Measurements from ENCODE around the gene CHMP2B. TPM values are rescaled to one million over a fixed set of nuclear protein-coding genes. Genes with fewer than 3 reads are reported as not detected.

CHMP2B gene
- total and polyA plus RNA-seq, 4 donors = 29.7 to 51.3 (median 45.9) TPM

DNA sequence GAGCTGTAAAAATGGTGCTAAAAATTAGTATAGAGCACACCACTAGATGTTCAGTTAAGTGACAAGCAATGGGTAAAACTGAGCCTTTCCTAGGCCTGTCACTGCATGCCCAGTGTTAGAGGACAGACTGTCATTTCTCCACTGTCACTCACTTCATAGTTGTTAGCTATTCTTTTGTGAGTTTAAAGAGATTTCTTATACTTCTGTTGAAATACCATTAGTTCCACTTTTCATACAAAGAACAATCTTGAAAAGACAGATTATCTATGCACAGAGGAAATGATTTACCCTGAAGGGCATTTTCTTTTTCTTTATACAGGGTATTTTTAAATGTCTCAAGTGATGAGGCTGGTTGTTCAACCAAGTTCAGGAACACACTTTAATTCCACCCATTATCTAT is 28.3 kb upstream of the CHMP2B start:
- DNase-seq (no peak), ATAC-seq (ENCODE audit: low FRiP score) (no peak)
- Histone ChIP-seq H3K4me1 (ENCODE audit: control insufficient read depth in 1 of 2, insufficient read depth in 2 of 2, low read length in 2 of 2) (no peaks in the 10 kb centered on the region), H3K27me3 (ENCODE audit: control insufficient read depth in 1 of 2, insufficient read depth in 2 of 2, low read length in 1 of 2) (no peaks in the 10 kb centered on the region), H3K27ac (ENCODE audit: low read depth in 1 of 2, low read length in 2 of 2) (no peak overlapping the region), H3K4me3 (ENCODE audit: low read length in 2 of 2) (no peak overlapping the region), H3K36me3 (ENCODE audit: control insufficient read depth in 1 of 2, insufficient read depth in 2 of 2, low read length in 1 of 2) (no peaks in the 10 kb centered on the region), H3K9me3 (ENCODE audit: control insufficient read depth, low read length) (no peaks in the 10 kb centered on the region)
- intact Hi-C loops (cut with DNase I) = no loop called here

DNA sequence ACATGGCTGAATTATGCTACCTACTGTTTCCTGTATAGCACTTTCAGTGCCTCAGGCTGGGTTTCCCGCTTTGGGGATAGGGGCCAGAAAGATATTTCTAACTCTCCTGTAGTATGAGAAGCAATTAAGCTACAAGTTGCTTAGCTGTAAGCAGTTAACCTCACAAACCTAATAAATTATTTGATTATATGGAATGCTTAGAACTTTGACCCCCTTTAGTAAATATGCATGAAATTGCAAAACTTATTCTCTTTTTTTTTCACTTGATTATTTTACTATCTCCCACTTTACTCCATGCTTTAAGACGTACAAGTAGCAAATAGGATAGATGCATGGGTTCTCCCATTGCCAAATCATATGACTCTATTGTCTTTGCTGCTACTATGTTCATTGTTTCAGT is 27.5 kb upstream of the CHMP2B start:
- no peak overlapping the region for H3K27ac ChIP-seq (ENCODE audit: low read depth in 1 of 2, low read length in 2 of 2)
- H3K4me1 ChIP-seq (ENCODE audit: control insufficient read depth in 1 of 2, insufficient read depth in 2 of 2, low read length in 2 of 2) = no peaks in the 10 kb centered on the region
- intact Hi-C loops (cut with DNase I) = no loop called here
- WGBS, 2 donors = 80 to 85% methylated on average over 2 of the region's 2 CpGs
- no peaks in the 10 kb centered on the region for H3K27me3 ChIP-seq (ENCODE audit: control insufficient read depth in 1 of 2, insufficient read depth in 2 of 2, low read length in 1 of 2)
- no peaks in the 10 kb centered on the region for H3K9me3 ChIP-seq (ENCODE audit: control insufficient read depth, low read length)
- no peak overlapping the region for H3K4me3 ChIP-seq (ENCODE audit: low read length in 2 of 2)
- no peaks in the 10 kb centered on the region for H3K36me3 ChIP-seq (ENCODE audit: control insufficient read depth in 1 of 2, insufficient read depth in 2 of 2, low read length in 1 of 2)
- ATAC-seq (ENCODE audit: low FRiP score) = no peak
- DNase-seq = no peak

DNA sequence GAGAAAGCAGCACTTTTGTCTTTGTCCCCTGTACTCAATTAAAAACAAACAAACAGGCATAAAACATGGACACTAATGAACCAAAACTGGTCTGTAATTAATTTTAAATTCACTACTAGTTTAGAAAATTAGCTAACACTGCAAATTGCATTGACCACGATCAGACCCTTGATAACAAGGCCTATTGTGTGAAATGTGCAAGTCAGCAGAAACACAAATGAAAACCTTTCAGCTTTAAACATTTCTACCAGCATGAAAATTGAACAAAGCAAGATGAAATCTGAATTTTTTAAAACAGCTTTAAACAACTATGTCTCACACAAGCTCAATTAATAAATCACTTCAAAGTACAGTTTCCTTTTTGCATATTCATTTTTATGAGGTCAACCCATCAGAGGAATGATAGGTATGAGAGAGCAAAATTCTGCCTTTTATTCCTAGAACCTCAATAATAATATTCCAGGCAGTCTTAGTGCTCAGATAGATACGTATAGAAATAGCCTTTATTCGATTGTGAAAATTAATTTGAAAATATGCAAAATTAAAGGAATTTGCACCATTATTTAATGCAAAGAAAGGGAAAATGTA is 27.0 kb upstream of the CHMP2B start:
- Histone ChIP-seq H3K4me3 (ENCODE audit: low read length in 2 of 2) (no peak overlapping the region), H3K27me3 (ENCODE audit: control insufficient read depth in 1 of 2, insufficient read depth in 2 of 2, low read length in 1 of 2) (no peaks in the 10 kb centered on the region), H3K4me1 (ENCODE audit: control insufficient read depth in 1 of 2, insufficient read depth in 2 of 2, low read length in 2 of 2) (no peaks in the 10 kb centered on the region), H3K36me3 (ENCODE audit: control insufficient read depth in 1 of 2, insufficient read depth in 2 of 2, low read length in 1 of 2) (no peaks in the 10 kb centered on the region), H3K27ac (ENCODE audit: low read depth in 1 of 2, low read length in 2 of 2) (no peak overlapping the region), H3K9me3 (ENCODE audit: control insufficient read depth, low read length) (no peaks in the 10 kb centered on the region)
- ATAC-seq (ENCODE audit: low FRiP score) (no peak), DNase-seq (no peak)
- WGBS, 2 donors = 68 to 71% methylated on average over 3 of the region's 3 CpGs
- intact Hi-C loops (cut with DNase I) = no loop called here

DNA sequence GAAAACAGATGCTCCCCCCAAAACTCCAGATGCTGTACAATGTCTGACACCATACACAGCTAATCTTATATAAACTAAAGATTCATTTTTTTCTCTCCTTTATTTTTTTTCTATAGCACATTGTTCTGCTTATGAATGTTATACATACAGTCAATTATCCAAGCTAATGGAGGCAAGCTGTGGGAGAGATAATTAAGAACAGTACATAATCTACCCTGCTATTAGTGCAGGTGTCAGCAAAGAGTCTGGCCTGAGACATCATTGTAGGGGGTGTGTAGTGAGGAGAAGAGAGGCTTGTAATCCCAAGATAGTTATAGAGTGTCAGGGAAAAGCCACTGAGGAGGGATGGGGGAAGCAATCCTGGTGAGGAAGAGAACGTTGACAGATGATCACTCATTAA is 25.4 kb upstream of the CHMP2B start:
- Histone ChIP-seq H3K36me3 (ENCODE audit: control insufficient read depth in 1 of 2, insufficient read depth in 2 of 2, low read length in 1 of 2) (no peaks in the 10 kb centered on the region), H3K27ac (ENCODE audit: low read depth in 1 of 2, low read length in 2 of 2) (no peak overlapping the region), H3K4me3 (ENCODE audit: low read length in 2 of 2) (no peak overlapping the region), H3K27me3 (ENCODE audit: control insufficient read depth in 1 of 2, insufficient read depth in 2 of 2, low read length in 1 of 2) (no peaks in the 10 kb centered on the region), H3K4me1 (ENCODE audit: control insufficient read depth in 1 of 2, insufficient read depth in 2 of 2, low read length in 2 of 2) (no peaks in the 10 kb centered on the region), H3K9me3 (ENCODE audit: control insufficient read depth, low read length) (no peaks in the 10 kb centered on the region)
- ATAC-seq (ENCODE audit: low FRiP score) (no peak), DNase-seq (no peak)
- WGBS, 2 donors = 70 to 72% methylated on average over 1 of the region's 1 CpG
- intact Hi-C loops (cut with DNase I) = no loop called here

DNA sequence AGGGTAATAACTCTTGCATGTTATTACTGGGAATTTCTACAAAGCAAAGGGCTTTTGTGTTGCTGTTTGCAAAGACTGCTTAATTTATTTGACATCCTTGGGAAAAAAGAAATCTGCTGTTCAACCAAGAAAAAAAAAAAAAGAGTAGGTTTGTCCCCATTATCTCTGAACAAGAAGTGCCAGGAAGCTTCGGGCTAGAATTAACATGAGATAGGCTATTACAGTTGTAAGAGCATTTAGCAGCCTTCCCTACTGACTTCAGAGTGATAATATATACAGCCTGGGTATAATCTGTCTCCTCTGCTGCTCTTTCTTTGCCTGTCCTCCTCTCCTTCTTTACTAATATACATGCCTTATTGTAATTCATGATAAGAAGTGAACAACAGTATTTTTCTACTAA is 23.3 kb upstream of the CHMP2B start:
- no peaks in the 10 kb centered on the region for H3K9me3 ChIP-seq (ENCODE audit: control insufficient read depth, low read length)
- DNase-seq (no peak), ATAC-seq (ENCODE audit: low FRiP score) (no peak)
- H3K27me3 ChIP-seq (ENCODE audit: control insufficient read depth in 1 of 2, insufficient read depth in 2 of 2, low read length in 1 of 2) = no peaks in the 10 kb centered on the region
- H3K4me3 ChIP-seq (ENCODE audit: low read length in 2 of 2) = no peak overlapping the region
- 54 to 60% methylated on average over 1 of the region's 1 CpG for WGBS, 2 donors
- intact Hi-C loops (cut with DNase I) = no loop called here
- no peaks in the 10 kb centered on the region for H3K36me3 ChIP-seq (ENCODE audit: control insufficient read depth in 1 of 2, insufficient read depth in 2 of 2, low read length in 1 of 2)
- H3K27ac ChIP-seq (ENCODE audit: low read depth in 1 of 2, low read length in 2 of 2) = no peak overlapping the region
- no peaks in the 10 kb centered on the region for H3K4me1 ChIP-seq (ENCODE audit: control insufficient read depth in 1 of 2, insufficient read depth in 2 of 2, low read length in 2 of 2)

DNA sequence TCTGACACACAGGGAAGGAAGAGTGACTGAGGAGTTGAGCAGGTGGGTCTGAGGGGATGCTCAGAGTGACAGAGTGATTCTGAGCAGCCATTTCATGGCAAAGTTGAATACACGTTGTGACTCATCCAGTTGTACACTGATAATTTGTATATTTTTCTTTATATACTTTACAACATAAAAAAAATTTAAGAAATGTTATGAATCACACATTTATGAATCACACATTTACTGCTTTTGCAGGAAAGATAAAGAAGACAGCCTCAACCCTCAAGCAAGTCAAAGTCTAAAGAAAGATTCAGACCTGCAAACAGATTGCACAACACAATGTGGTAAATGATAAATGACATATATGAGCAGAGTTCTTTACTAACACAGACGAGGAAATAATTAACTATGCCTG is 21.0 kb upstream of the CHMP2B start:
- ATAC-seq (ENCODE audit: low FRiP score) (no peak), DNase-seq (no peak)
- no peaks in the 10 kb centered on the region for H3K4me1 ChIP-seq (ENCODE audit: control insufficient read depth in 1 of 2, insufficient read depth in 2 of 2, low read length in 2 of 2)
- intact Hi-C loops (cut with DNase I) = no loop called here
- no peaks in the 10 kb centered on the region for H3K27me3 ChIP-seq (ENCODE audit: control insufficient read depth in 1 of 2, insufficient read depth in 2 of 2, low read length in 1 of 2)
- no peaks in the 10 kb centered on the region for H3K9me3 ChIP-seq (ENCODE audit: control insufficient read depth, low read length)
- H3K27ac ChIP-seq (ENCODE audit: low read depth in 1 of 2, low read length in 2 of 2) = no peak overlapping the region
- 41 to 55% methylated on average over 2 of the region's 2 CpGs for WGBS, 2 donors
- no peaks in the 10 kb centered on the region for H3K36me3 ChIP-seq (ENCODE audit: control insufficient read depth in 1 of 2, insufficient read depth in 2 of 2, low read length in 1 of 2)
- H3K4me3 ChIP-seq (ENCODE audit: low read length in 2 of 2) = no peak overlapping the region

DNA sequence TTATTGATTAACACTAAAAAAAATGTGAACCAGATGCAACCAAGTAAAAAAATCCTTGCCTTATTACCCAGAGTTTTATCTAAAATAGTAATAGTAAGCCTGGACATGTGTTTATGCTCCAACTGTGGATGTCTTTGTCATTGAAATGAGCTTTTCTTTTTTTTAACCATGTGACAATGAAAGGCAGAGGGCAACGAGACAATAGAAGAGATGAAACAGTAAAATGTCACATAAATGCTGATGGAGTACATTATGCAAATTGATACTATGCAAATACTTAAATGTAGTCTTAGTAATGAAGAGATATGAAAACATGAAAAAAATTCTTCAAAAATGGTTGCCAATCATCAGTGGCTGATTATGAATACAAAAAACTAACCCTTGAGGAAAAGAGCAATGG is 20.5 kb upstream of the CHMP2B start:
- intact Hi-C loops (cut with DNase I) = no loop called here
- no peak for ATAC-seq (ENCODE audit: low FRiP score)

DNA sequence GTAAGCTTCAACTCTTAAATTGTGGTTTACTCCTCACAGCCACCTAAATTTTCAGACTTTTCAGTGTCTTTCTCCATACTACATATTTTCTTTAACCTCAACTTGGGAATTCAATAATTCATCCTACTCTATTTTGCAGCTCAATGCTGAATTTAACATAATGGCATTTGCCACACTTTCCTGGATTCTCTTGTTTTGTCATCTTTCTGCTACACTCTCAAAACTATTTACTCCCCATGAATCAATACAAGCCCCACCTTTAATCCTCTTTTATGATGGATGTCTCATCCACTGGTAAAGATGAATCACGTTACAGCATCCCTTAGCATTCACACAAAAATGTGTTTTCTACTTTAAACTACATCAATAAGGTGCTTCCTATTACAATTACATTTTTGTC is 19.6 kb upstream of the CHMP2B start:
- 44 to 50% methylated on average over 1 of the region's 1 CpG for WGBS, 2 donors
- intact Hi-C loops (cut with DNase I) = no loop called here
- no peak for ATAC-seq (ENCODE audit: low FRiP score)
- Histone ChIP-seq H3K4me1 (ENCODE audit: control insufficient read depth in 1 of 2, insufficient read depth in 2 of 2, low read length in 2 of 2) (no peaks in the 10 kb centered on the region), H3K4me3 (ENCODE audit: low read length in 2 of 2) (no peak overlapping the region), H3K36me3 (ENCODE audit: control insufficient read depth in 1 of 2, insufficient read depth in 2 of 2, low read length in 1 of 2) (no peaks in the 10 kb centered on the region), H3K27ac (ENCODE audit: low read depth in 1 of 2, low read length in 2 of 2) (no peak overlapping the region), H3K27me3 (ENCODE audit: control insufficient read depth in 1 of 2, insufficient read depth in 2 of 2, low read length in 1 of 2) (no peaks in the 10 kb centered on the region), H3K9me3 (ENCODE audit: control insufficient read depth, low read length) (no peaks in the 10 kb centered on the region)
- DNase-seq = no peak

More for the DNA sequence above, 20.5 kb upstream of the CHMP2B start:
- no peak for DNase-seq
- Histone ChIP-seq H3K27ac (ENCODE audit: low read depth in 1 of 2, low read length in 2 of 2) (no peak overlapping the region), H3K4me1 (ENCODE audit: control insufficient read depth in 1 of 2, insufficient read depth in 2 of 2, low read length in 2 of 2) (no peaks in the 10 kb centered on the region), H3K36me3 (ENCODE audit: control insufficient read depth in 1 of 2, insufficient read depth in 2 of 2, low read length in 1 of 2) (no peaks in the 10 kb centered on the region), H3K9me3 (ENCODE audit: control insufficient read depth, low read length) (no peaks in the 10 kb centered on the region), H3K27me3 (ENCODE audit: control insufficient read depth in 1 of 2, insufficient read depth in 2 of 2, low read length in 1 of 2) (no peaks in the 10 kb centered on the region), H3K4me3 (ENCODE audit: low read length in 2 of 2) (no peak overlapping the region)
- WGBS, 2 donors = 53 to 77% methylated on average over 1 of the region's 1 CpG

DNA sequence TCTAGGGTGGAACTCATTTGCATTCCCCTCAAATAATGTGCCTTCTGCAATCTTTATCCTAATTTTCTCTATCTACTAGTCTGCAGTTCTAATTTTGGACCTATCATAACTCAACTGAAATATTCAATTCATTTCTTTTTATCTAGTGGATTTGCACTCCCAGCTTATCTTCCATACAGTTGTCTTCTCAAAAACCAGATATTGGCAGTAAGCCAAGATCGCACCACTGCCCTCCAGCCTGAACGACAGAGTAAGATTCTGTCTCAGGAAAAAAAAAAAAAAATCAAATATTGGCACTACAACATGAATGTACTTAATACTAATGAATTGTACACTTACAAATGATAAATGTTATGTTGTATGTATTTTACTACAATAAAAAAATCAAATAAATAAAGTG is 18.0 kb upstream of the CHMP2B start:
- Histone ChIP-seq H3K9me3 (ENCODE audit: control insufficient read depth, low read length) (no peaks in the 10 kb centered on the region), H3K27me3 (ENCODE audit: control insufficient read depth in 1 of 2, insufficient read depth in 2 of 2, low read length in 1 of 2) (no peaks in the 10 kb centered on the region), H3K4me1 (ENCODE audit: control insufficient read depth in 1 of 2, insufficient read depth in 2 of 2, low read length in 2 of 2) (no peaks in the 10 kb centered on the region), H3K4me3 (ENCODE audit: low read length in 2 of 2) (no peak overlapping the region), H3K36me3 (ENCODE audit: control insufficient read depth in 1 of 2, insufficient read depth in 2 of 2, low read length in 1 of 2) (no peaks in the 10 kb centered on the region), H3K27ac (ENCODE audit: low read depth in 1 of 2, low read length in 2 of 2) (no peak overlapping the region)
- DNase-seq = no peak
- intact Hi-C loops (cut with DNase I) = no loop called here
- WGBS, 2 donors = 20 to 23% methylated on average over 2 of the region's 2 CpGs
- ATAC-seq (ENCODE audit: low FRiP score) = no peak

Measured in aorta (tissue), 5 donors.